IPS-18a (cell line): ENCODE measurements around the gene OTOS.

ENCODE experiments used
- H3K27ac ChIP-seq: one replicate; pipeline ENCODE4 v1.5.1; 2013; ENCODE audit warnings: low read length
- H3K27me3 ChIP-seq: one replicate; pipeline ENCODE4 v1.6.1; 2013; ENCODE audit warnings: mild to moderate bottlenecking, low read length; ENCODE audit not compliant: control insufficient read depth, insufficient read depth
- H3K36me3 ChIP-seq: one replicate; pipeline ENCODE4 v1.6.1; 2013; ENCODE audit warnings: low read depth, low read length; ENCODE audit not compliant: control insufficient read depth
- H3K4me1 ChIP-seq: one replicate; pipeline ENCODE4 v1.6.1; 2013; ENCODE audit warnings: low read depth, low read length; ENCODE audit not compliant: control insufficient read depth
- H3K4me3 ChIP-seq: one replicate; pipeline ENCODE4 v1.5.1; 2013; ENCODE audit warnings: low read length
- H3K9ac ChIP-seq: one replicate; pipeline ENCODE4 v1.6.1; 2013; ENCODE audit warnings: mild to moderate bottlenecking, low read length, moderate library complexity
- H3K9me3 ChIP-seq: one replicate; pipeline ENCODE4 v1.6.1; 2013; ENCODE audit warnings: low read depth, low read length; ENCODE audit not compliant: control insufficient read depth

The OTOS gene

DNA sequence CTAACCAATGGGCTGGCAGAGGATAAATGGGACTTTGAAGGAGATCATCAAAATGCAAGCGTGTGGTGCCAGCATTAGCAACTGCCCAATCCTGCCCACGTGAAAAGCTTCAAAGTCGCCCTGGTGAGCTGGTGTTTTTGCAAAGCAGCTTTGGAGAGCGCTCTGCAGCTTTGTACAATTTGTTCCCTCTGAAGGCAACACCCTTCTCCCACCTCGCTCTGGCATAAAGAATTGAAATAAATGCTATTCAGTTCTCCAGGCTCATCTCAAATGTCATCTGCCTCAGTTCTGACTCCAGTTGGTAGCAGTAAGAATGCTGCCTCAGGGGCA is 7.8 kb downstream of the OTOS start:
- Histone ChIP-seq H3K4me1 (peaks cover 3% of the 10 kb centered on the region), H3K9ac (no peak overlapping the region), H3K27ac (no peak overlapping the region), H3K36me3 (peaks cover 54% of the 10 kb centered on the region), H3K4me3 (no peak overlapping the region), H3K27me3 (peaks cover 11% of the 10 kb centered on the region), H3K9me3 (no peaks in the 10 kb centered on the region)

- H3K4me3 ChIP-seq: no peak overlapping the region
- peaks cover 58% of the 10 kb centered on the region for H3K36me3 ChIP-seq
- H3K9me3 ChIP-seq: no peaks in the 10 kb centered on the region
- peaks cover 6% of the 10 kb centered on the region for H3K27me3 ChIP-seq
- H3K9ac ChIP-seq: no peak overlapping the region
- H3K4me1 ChIP-seq: peaks cover 3% of the 10 kb centered on the region
- no peak overlapping the region for H3K27ac ChIP-seq
Measured at GRCh38 chr2:240131941-240132650, 8.4 kb downstream of the OTOS start.

DNA sequence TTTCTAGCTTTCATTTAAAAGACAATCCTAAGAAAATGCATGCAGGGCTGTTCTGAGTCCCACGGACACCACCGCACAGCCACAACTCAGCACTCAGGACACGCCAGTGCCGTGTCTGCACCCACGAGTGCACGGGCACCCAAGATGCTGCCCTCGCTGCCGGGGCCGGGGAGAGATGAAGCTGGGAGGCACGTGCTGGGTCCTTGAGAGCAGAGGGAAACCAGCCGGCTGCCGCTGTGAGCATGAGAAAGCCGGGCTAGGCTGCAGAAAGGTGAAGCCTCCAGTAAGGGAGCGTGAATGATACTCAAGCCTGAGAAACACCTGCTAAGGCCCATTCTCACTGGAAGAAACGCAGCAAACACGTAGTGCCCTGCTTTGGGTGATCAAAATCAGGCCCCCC is 9.2 kb downstream of the OTOS start:
- H3K9ac ChIP-seq: no peak overlapping the region
- H3K27me3 ChIP-seq: no peaks in the 10 kb centered on the region
- no peaks in the 10 kb centered on the region for H3K9me3 ChIP-seq
- H3K4me1 ChIP-seq: peaks cover 3% of the 10 kb centered on the region
- no peak overlapping the region for H3K27ac ChIP-seq
- H3K4me3 ChIP-seq: no peak overlapping the region
- peaks cover 58% of the 10 kb centered on the region for H3K36me3 ChIP-seq

DNA sequence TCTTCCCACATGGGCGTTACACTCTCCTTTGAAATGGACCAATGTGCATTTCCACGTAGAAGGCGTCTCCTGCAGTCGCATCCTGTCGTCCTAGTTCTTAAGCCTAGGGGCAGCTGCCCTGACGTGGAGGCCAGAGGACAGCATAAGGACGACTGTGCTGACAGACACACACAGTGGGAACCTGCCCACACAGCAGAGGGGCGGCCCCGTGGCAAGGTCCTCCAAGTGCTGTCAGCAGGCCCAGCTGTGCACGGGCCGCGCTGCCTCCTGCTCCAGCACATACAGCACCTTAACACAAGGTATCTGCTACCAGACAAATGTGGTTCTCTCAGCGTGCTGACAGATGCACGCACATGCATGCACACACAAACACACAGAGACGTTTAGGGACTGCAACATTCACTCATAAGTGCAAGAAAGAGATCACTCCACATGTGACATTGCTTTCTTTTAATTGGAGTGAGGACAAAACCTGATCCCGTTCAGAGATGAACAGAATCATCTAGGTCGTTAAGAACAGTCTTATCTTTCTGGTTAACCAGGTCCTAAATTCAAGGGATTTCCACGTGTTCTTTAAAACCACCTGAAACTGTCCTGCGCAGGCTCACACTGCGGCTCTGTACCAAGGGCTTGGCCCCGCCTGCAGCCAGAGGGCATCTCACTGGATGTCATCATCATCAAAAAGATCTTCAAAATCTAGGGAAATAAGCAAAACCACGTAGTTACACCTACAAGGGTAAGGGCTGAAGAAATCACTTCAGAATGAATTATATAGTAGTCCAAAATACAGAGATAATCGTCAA is 9.9 kb downstream of the OTOS start:
- Histone ChIP-seq H3K27me3 (no peaks in the 10 kb centered on the region), H3K9me3 (no peaks in the 10 kb centered on the region), H3K27ac (no peak overlapping the region), H3K4me1 (peaks cover 3% of the 10 kb centered on the region), H3K9ac (no peak overlapping the region), H3K4me3 (no peak overlapping the region), H3K36me3 (peaks cover 61% of the 10 kb centered on the region)

DNA sequence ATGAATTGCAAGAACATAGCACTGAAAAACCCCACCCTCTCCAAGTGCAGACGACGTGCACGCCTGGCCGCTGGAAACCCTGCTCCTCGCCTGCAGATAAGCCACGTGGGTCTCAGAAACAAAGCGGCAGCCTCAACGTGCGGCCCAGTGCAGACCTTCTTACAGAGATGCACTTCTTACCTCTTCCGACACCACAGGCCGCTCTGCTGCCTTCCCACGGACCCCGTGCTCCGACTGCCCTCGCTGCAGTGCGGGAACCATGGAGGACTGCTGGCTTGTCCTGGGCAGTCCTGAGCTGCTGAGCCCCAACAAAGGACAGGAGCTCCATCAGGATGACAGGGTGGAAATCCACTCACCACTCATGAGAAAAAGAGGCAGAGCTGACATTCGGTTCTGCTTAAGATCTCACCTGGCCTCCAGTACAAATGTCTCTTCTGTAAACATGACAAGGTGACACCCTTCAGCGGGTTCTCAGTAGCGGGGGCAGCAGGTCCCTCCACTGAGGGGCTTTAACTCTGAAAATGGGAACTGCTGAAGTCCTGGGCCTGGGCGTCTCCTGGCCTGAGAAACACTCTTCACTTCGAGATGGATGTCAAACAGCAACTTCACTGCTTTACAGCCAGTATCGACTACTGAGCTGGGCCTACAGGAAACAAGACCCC is 10.6 kb downstream of the OTOS start:
- no peaks in the 10 kb centered on the region for H3K27me3 ChIP-seq
- no peak overlapping the region for H3K9ac ChIP-seq
- H3K9me3 ChIP-seq: no peaks in the 10 kb centered on the region
- no peaks in the 10 kb centered on the region for H3K4me1 ChIP-seq
- no peak overlapping the region for H3K4me3 ChIP-seq
- peaks cover 61% of the 10 kb centered on the region for H3K36me3 ChIP-seq
- no peak overlapping the region for H3K27ac ChIP-seq

- Histone ChIP-seq H3K9ac (no peak overlapping the region), H3K9me3 (no peaks in the 10 kb centered on the region), H3K4me1 (no peaks in the 10 kb centered on the region), H3K27me3 (no peaks in the 10 kb centered on the region), H3K27ac (no peak overlapping the region), H3K36me3 (peaks cover 61% of the 10 kb centered on the region), H3K4me3 (no peak overlapping the region)
Measured at GRCh38 chr2:240129311-240129710, 11.1 kb downstream of the OTOS start.

- Histone ChIP-seq H3K4me3 (no peak overlapping the region), H3K9ac (no peak overlapping the region), H3K4me1 (no peaks in the 10 kb centered on the region), H3K27me3 (no peaks in the 10 kb centered on the region), H3K9me3 (no peaks in the 10 kb centered on the region), H3K36me3 (peaks cover 58% of the 10 kb centered on the region), H3K27ac (no peak overlapping the region)
Measured at GRCh38 chr2:240128608-240129145, 11.8 kb downstream of the OTOS start.

DNA sequence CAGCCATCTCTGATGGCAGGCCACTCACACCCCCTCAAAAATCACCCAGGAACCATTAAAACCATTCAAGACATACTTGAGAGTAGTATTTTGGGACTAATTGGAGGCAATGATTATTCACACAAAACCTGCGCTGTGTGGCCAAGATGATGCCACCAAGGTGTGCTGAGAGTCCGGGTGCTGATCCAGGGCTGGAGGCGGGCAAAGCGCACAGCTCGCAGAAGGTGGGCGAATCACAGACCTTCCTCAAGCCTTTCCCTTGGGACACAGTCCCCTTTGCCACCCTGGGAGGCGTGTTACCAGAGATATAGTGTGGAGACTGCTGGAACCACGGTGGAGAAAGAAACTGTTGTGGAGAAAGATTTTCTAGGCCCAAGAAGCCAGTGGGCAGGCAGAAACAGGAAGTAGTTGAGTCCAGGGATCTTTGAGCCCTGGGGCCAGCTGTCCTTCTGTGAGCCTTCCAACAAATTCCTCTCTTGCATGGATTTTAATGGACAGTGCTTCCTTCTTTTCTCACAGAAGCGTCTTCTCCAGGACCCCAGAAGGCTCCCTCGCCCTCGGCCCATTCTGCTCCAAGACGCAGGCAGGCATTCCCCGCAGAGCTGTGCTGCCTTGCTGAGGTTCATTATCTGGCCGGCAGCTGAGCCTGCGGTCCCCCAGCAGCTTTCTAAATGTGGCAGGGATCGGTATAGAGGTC is 12.4 kb downstream of the OTOS start:
- Histone ChIP-seq H3K27me3 (no peaks in the 10 kb centered on the region), H3K4me3 (no peak overlapping the region), H3K9me3 (no peaks in the 10 kb centered on the region)

GRCh38 chr2:240127191-240127750 is 13.2 kb downstream of the OTOS start:
- peaks cover 44% of the 10 kb centered on the region for H3K36me3 ChIP-seq

More for the DNA sequence above, 12.4 kb downstream of the OTOS start:
- peaks cover 52% of the 10 kb centered on the region for H3K36me3 ChIP-seq
- no peak overlapping the region for H3K9ac ChIP-seq
- no peak overlapping the region for H3K27ac ChIP-seq
- H3K4me1 ChIP-seq: no peaks in the 10 kb centered on the region

GRCh38 chr2:240126731-240127130 is 13.7 kb downstream of the OTOS start:
- peaks cover 40% of the 10 kb centered on the region for H3K36me3 ChIP-seq
- no peak overlapping the region for H3K4me3 ChIP-seq
- H3K27ac ChIP-seq: no peak overlapping the region
- no peak overlapping the region for H3K9ac ChIP-seq
- H3K4me1 ChIP-seq: no peaks in the 10 kb centered on the region
- no peaks in the 10 kb centered on the region for H3K27me3 ChIP-seq
- no peaks in the 10 kb centered on the region for H3K9me3 ChIP-seq

More at GRCh38 chr2:240127191-240127750, 13.2 kb downstream of the OTOS start:
- Histone ChIP-seq H3K4me3 (no peak overlapping the region), H3K4me1 (no peaks in the 10 kb centered on the region), H3K9ac (no peak overlapping the region), H3K27me3 (no peaks in the 10 kb centered on the region), H3K27ac (no peak overlapping the region), H3K9me3 (no peaks in the 10 kb centered on the region)

DNA sequence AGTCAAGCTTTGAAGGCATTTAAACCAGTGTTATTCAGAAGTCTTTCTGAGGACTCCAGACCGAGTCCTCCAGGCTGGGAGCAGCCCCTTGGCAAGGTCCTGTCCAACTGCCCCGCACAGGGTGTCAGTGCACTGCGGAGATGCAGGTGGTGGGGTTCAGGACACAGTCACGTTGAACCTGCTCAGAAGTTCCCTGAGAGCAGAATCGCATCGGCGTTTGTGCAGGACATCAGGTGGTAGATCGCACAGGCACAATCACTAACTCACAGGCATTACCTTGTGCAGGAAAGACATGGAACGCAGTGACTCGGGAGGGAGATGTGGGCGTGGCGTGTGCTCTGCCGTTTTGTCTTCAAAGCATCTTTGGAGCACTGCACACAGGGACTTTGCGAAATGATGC is 14.7 kb downstream of the OTOS start:
- Histone ChIP-seq H3K4me1 (no peaks in the 10 kb centered on the region), H3K27me3 (no peaks in the 10 kb centered on the region), H3K9ac (no peak overlapping the region), H3K9me3 (no peaks in the 10 kb centered on the region), H3K36me3 (peaks cover 30% of the 10 kb centered on the region), H3K27ac (no peak overlapping the region), H3K4me3 (no peak overlapping the region)
